ENCODE data around the gene PPP3CB.
A peak's percentile ranks its signal among the peaks of the same experiment; 100 is the strongest.

The PPP3CB gene

DNA sequence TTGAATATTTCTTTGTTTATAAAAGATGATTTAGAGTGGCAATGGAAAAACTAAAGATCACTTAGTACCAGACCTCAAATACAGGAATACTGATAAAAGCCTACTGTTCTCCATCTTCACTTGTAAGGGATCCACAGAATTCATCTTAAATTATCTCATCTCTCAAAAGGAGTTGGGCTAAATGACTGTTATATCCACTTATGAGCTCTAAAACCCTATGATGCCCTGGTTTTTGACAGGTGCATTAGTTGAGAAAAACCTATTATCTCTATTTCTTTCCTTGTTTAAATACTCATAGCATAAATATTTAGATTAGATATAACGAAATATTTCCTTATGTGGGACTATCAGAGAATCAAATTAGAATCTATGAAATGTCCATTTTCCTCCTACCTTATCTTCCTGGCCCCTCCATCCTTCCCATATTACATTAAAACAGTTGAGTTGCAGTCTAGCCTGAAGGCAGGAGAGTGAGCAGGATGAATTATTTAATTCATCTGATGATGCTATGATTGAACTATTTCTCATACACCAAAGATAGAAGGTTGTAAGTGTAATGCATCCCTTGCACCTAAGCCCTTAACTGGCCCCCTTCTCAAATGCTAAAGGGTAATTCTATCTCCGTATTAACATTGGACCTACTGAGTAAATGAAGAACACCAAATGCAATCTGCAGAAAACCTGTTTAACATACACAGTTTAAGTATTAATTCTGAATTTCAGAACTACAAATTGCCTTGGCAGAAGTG is 29.7 kb downstream of the PPP3CB start:
- TF ChIP-seq TSHZ2 (CRISPR knock-in tag; IDR thresholded peaks at IDR 0.05) (0 out of 2 replicates have a peak, but pooled peaks have one; percentile 47), TCF4 (CRISPR knock-in tag; IDR thresholded peaks at IDR 0.05; ENCODE audit: borderline replicate concordance) (peak; percentile 88), ISL1 (CRISPR knock-in tag; IDR thresholded peaks at IDR 0.05) (peak; percentile 94), ZC3H10 (CRISPR knock-in tag; IDR thresholded peaks at IDR 0.05) (no peak), ZNF70 (CRISPR knock-in tag; IDR thresholded peaks at IDR 0.05) (no peak), ZNF565 (CRISPR knock-in tag; conservative IDR thresholded peaks at IDR 0.05; ENCODE audit: low read depth) (no peak), SNAI2 (CRISPR knock-in tag; IDR thresholded peaks at IDR 0.05) (peak; percentile 73; the same call in 1 of the 2 replicates), ZNF8 (CRISPR knock-in tag; IDR thresholded peaks at IDR 0.05) (no peak), ZFP3 (CRISPR knock-in tag; IDR thresholded peaks at IDR 0.05) (peak; percentile 62), CSDC2 (CRISPR knock-in tag; IDR thresholded peaks at IDR 0.05) (no peak), TOX (CRISPR knock-in tag; IDR thresholded peaks at IDR 0.05; ENCODE audit: borderline replicate concordance) (no peak), PPARA (CRISPR knock-in tag; IDR thresholded peaks at IDR 0.05; ENCODE audit: borderline replicate concordance) (no peak), OSR1 (CRISPR knock-in tag; IDR thresholded peaks at IDR 0.05) (no peak), RARB (CRISPR knock-in tag; IDR thresholded peaks at IDR 0.05) (no peak), GLIS3 (CRISPR knock-in tag; IDR thresholded peaks at IDR 0.05) (0 out of 2 replicates have a peak, but pooled peaks have one; percentile 47), BACH2 (CRISPR knock-in tag; IDR thresholded peaks at IDR 0.05; ENCODE audit: borderline replicate concordance) (no peak), ZFP30 (CRISPR knock-in tag; IDR thresholded peaks at IDR 0.05) (no peak), ARNTL (CRISPR knock-in tag; IDR thresholded peaks at IDR 0.05; ENCODE audit: borderline replicate concordance, low read depth) (no peak), CSRNP3 (CRISPR knock-in tag; IDR thresholded peaks at IDR 0.05) (no peak; the same call in 1 of the 2 replicates), ESRRG (CRISPR knock-in tag; IDR thresholded peaks at IDR 0.05) (no peak)
- TF ChIP-seq, protein P1, sequence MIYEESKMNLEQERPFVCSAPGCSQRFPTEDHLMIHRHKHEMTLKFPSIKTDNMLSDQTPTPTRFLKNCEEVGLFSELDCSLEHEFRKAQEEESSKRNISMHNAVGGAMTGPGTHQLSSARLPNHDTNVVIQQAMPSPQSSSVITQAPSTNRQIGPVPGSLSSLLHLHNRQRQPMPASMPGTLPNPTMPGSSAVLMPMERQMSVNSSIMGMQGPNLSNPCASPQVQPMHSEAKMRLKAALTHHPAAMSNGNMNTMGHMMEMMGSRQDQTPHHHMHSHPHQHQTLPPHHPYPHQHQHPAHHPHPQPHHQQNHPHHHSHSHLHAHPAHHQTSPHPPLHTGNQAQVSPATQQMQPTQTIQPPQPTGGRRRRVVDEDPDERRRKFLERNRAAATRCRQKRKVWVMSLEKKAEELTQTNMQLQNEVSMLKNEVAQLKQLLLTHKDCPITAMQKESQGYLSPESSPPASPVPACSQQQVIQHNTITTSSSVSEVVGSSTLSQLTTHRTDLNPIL (CRISPR knock-in tag; IDR thresholded peaks at IDR 0.05; ENCODE audit: low read depth): peak; percentile 71; the same call in 1 of the 2 replicates
- TF ChIP-seq, protein P2, sequence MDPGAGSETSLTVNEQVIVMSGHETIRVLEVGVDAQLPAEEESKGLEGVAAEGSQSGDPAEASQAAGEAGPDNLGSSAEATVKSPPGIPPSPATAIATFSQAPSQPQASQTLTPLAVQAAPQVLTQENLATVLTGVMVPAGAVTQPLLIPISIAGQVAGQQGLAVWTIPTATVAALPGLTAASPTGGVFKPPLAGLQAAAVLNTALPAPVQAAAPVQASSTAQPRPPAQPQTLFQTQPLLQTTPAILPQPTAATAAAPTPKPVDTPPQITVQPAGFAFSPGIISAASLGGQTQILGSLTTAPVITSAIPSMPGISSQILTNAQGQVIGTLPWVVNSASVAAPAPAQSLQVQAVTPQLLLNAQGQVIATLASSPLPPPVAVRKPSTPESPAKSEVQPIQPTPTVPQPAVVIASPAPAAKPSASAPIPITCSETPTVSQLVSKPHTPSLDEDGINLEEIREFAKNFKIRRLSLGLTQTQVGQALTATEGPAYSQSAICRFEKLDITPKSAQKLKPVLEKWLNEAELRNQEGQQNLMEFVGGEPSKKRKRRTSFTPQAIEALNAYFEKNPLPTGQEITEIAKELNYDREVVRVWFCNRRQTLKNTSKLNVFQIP (CRISPR knock-in tag; IDR thresholded peaks at IDR 0.05; ENCODE audit: borderline replicate concordance, low read depth): peak; percentile 60; the same call in 1 of the 2 replicates
- TF ChIP-seq, protein P3, sequence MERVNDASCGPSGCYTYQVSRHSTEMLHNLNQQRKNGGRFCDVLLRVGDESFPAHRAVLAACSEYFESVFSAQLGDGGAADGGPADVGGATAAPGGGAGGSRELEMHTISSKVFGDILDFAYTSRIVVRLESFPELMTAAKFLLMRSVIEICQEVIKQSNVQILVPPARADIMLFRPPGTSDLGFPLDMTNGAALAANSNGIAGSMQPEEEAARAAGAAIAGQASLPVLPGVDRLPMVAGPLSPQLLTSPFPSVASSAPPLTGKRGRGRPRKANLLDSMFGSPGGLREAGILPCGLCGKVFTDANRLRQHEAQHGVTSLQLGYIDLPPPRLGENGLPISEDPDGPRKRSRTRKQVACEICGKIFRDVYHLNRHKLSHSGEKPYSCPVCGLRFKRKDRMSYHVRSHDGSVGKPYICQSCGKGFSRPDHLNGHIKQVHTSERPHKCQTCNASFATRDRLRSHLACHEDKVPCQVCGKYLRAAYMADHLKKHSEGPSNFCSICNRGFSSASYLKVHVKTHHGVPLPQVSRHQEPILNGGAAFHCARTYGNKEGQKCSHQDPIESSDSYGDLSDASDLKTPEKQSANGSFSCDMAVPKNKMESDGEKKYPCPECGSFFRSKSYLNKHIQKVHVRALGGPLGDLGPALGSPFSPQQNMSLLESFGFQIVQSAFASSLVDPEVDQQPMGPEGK (CRISPR knock-in tag; IDR thresholded peaks at IDR 0.05; ENCODE audit: borderline replicate concordance): no peak
- no peak for ATAC-seq

DNA sequence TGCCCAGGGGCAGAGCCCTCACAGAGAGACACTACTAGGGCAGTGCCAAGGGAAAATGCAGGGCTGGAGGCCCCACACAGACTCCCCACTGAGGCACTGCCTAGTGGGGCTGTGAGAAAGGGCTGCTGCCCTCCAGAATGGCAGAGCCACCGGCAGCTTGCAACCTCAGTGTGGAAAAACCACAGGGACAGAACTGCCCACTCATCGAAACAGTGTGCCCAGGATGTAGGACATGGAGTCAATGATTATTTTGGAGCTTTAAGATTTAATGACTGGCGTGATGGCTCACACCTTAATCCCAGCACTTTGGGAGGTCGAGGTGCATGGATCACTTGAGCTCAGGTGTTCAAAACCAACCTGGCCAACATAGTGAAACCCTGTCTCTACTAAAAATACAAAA is 34.9 kb downstream of the PPP3CB start:
- no peak for ATAC-seq
- no peak for TF ChIP-seq CSRNP3 (CRISPR knock-in tag; IDR thresholded peaks at IDR 0.05)
- TF ChIP-seq TOX (CRISPR knock-in tag; IDR thresholded peaks at IDR 0.05; ENCODE audit: borderline replicate concordance): no peak
- TF ChIP-seq ZNF8 (CRISPR knock-in tag; IDR thresholded peaks at IDR 0.05): no peak
- no peak for TF ChIP-seq ISL1 (CRISPR knock-in tag; IDR thresholded peaks at IDR 0.05)
- TF ChIP-seq RARB (CRISPR knock-in tag; IDR thresholded peaks at IDR 0.05): no peak
- TF ChIP-seq ZNF70 (CRISPR knock-in tag; IDR thresholded peaks at IDR 0.05): no peak
- no peak for TF ChIP-seq PPARA (CRISPR knock-in tag; IDR thresholded peaks at IDR 0.05; ENCODE audit: borderline replicate concordance)
- TF ChIP-seq OSR1 (CRISPR knock-in tag; IDR thresholded peaks at IDR 0.05): no peak
- TF ChIP-seq GLIS3 (CRISPR knock-in tag; IDR thresholded peaks at IDR 0.05): no peak
- no peak for TF ChIP-seq TSHZ2 (CRISPR knock-in tag; IDR thresholded peaks at IDR 0.05)
- TF ChIP-seq ARNTL (CRISPR knock-in tag; IDR thresholded peaks at IDR 0.05; ENCODE audit: borderline replicate concordance, low read depth): no peak
